ENCODE data around the gene PM20D1. TPM values are rescaled to one million over a fixed set of nuclear protein-coding genes. Genes with fewer than 3 reads are reported as not detected.

PM20D1 gene
- polyA plus RNA-seq, 1 of the 3 experiments (the other 2 are of a cell fraction) = not detected

DNA sequence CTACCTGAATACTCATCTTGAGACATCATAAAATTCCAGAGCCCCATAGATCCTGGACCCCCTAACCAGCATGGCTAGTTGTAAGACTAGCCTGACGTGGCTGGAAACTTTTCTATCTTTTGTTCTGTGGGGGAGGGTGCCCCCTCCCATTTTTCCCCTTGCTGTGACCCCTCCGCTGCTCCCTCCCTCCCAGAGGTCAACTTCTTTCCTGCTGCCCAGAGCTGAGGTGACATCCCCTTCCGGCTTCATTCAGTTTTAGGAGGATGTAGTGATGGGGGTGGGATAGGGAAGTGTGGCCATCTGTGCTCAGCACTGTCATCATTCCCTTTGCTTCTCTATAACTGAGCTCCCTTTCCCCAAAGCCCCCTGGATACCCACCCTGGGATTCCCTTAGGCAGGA, 32.6 kb downstream of the PM20D1 start:
- Histone ChIP-seq H3K36me3 (replicated peaks in 1 of 2; ENCODE audit: control insufficient read depth in 1 of 2, insufficient read depth in 2 of 2, low read length in 1 of 2) (no peaks in the 10 kb centered on the region), H3K4me1 (ENCODE audit: control insufficient read depth in 1 of 2, insufficient read depth in 2 of 2, low read depth in 1 of 2, low read length in 1 of 2) (peaks cover 0 to 10% of the 10 kb centered on the region in 2 experiments; a peak in 2 of 4 replicates), H3K4me2 (no peak overlapping the region), H3K79me2 (ENCODE audit: insufficient read depth) (peaks cover 5% of the 10 kb centered on the region; the same call in 1 of the 2 replicates), H3K27me3 (ENCODE audit: insufficient read depth) (no peaks in the 10 kb centered on the region), H2AFZ (ENCODE audit: low read depth) (no peak overlapping the region), H3K9ac (no peak overlapping the region), H3K9me3 (no peaks in the 10 kb centered on the region), H3F3A (replicated peaks; ENCODE audit: insufficient read depth) (no peaks in the 10 kb centered on the region), H4K20me1 (ENCODE audit: insufficient read depth) (no peaks in the 10 kb centered on the region), H3K27ac (ENCODE audit: low read depth in 2 of 2, low read length in 1 of 2) (no peak overlapping the region), H3K4me3 (ENCODE audit: low read depth in 2 of 2, low read length in 1 of 2) (no peak overlapping the region), H3K9me2 (no peaks in the 10 kb centered on the region)
- ChIA-PET POLR2A (no interaction called here), CTCF (interaction anchor here (0.8 to 2.1 kb wide), 4 partner anchors 9 to 160 kb away, joined by 3 to 5 read pairs (median 4); no protein-coding TSS in a partner anchor)
- TF ChIP-seq NRF1 (IDR thresholded peaks at IDR 0.05; ENCODE audit: low read depth, low read length) (no peak), GABPA (IDR thresholded peaks at IDR 0.05; ENCODE audit: low read depth) (no peak), EP300 (IDR thresholded peaks at IDR 0.05; ENCODE audit: borderline replicate concordance in 1 of 2, low read depth in 1 of 2, low read length in 1 of 2) (no peak), RXRA (IDR thresholded peaks at IDR 0.05; ENCODE audit: borderline replicate concordance, low read depth) (no peak), RAD21 (IDR thresholded peaks at IDR 0.05; ENCODE audit: low read length) (no peak), TAF1 (IDR thresholded peaks at IDR 0.05; ENCODE audit: borderline replicate concordance, low read depth, low read length) (no peak), MXI1 (IDR thresholded peaks at IDR 0.05; ENCODE audit: low read depth, low read length) (no peak), NFIC (IDR thresholded peaks at IDR 0.05; ENCODE audit: borderline replicate concordance) (no peak), ELF1 (IDR thresholded peaks at IDR 0.05) (no peak), SIN3A (IDR thresholded peaks at IDR 0.05; ENCODE audit: borderline replicate concordance, low read depth, low read length) (no peak), TCF12 (IDR thresholded peaks at IDR 0.05) (no peak), JUND (IDR thresholded peaks at IDR 0.05) (no peak), TEAD4 (IDR thresholded peaks at IDR 0.05; ENCODE audit: borderline replicate concordance, insufficient read depth) (no peak), RCOR1 (IDR thresholded peaks at IDR 0.05; ENCODE audit: low read length) (no peak), CHD2 (IDR thresholded peaks at IDR 0.05; ENCODE audit: low read length, partially characterized antibody) (no peak), EZH2phosphoT487 (IDR thresholded peaks at IDR 0.05; ENCODE audit: borderline replicate concordance, low read depth) (no peak)
- TF ChIP-seq, protein P1, sequence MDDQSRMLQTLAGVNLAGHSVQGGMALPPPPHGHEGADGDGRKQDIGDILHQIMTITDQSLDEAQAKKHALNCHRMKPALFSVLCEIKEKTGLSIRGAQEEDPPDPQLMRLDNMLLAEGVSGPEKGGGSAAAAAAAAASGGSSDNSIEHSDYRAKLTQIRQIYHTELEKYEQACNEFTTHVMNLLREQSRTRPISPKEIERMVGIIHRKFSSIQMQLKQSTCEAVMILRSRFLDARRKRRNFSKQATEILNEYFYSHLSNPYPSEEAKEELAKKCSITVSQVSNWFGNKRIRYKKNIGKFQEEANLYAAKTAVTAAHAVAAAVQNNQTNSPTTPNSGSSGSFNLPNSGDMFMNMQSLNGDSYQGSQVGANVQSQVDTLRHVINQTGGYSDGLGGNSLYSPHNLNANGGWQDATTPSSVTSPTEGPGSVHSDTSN (IDR thresholded peaks at IDR 0.05) = no peak
- TF ChIP-seq, protein P2, sequence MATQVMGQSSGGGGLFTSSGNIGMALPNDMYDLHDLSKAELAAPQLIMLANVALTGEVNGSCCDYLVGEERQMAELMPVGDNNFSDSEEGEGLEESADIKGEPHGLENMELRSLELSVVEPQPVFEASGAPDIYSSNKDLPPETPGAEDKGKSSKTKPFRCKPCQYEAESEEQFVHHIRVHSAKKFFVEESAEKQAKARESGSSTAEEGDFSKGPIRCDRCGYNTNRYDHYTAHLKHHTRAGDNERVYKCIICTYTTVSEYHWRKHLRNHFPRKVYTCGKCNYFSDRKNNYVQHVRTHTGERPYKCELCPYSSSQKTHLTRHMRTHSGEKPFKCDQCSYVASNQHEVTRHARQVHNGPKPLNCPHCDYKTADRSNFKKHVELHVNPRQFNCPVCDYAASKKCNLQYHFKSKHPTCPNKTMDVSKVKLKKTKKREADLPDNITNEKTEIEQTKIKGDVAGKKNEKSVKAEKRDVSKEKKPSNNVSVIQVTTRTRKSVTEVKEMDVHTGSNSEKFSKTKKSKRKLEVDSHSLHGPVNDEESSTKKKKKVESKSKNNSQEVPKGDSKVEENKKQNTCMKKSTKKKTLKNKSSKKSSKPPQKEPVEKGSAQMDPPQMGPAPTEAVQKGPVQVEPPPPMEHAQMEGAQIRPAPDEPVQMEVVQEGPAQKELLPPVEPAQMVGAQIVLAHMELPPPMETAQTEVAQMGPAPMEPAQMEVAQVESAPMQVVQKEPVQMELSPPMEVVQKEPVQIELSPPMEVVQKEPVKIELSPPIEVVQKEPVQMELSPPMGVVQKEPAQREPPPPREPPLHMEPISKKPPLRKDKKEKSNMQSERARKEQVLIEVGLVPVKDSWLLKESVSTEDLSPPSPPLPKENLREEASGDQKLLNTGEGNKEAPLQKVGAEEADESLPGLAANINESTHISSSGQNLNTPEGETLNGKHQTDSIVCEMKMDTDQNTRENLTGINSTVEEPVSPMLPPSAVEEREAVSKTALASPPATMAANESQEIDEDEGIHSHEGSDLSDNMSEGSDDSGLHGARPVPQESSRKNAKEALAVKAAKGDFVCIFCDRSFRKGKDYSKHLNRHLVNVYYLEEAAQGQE (IDR thresholded peaks at IDR 0.05; ENCODE audit: low read depth, low read length) = no peak
- TF ChIP-seq, protein P3, sequence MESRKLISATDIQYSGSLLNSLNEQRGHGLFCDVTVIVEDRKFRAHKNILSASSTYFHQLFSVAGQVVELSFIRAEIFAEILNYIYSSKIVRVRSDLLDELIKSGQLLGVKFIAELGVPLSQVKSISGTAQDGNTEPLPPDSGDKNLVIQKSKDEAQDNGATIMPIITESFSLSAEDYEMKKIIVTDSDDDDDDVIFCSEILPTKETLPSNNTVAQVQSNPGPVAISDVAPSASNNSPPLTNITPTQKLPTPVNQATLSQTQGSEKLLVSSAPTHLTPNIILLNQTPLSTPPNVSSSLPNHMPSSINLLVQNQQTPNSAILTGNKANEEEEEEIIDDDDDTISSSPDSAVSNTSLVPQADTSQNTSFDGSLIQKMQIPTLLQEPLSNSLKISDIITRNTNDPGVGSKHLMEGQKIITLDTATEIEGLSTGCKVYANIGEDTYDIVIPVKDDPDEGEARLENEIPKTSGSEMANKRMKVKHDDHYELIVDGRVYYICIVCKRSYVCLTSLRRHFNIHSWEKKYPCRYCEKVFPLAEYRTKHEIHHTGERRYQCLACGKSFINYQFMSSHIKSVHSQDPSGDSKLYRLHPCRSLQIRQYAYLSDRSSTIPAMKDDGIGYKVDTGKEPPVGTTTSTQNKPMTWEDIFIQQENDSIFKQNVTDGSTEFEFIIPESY (IDR thresholded peaks at IDR 0.05; ENCODE audit: borderline replicate concordance, low read depth) = no peak
- TF ChIP-seq, protein P4, sequence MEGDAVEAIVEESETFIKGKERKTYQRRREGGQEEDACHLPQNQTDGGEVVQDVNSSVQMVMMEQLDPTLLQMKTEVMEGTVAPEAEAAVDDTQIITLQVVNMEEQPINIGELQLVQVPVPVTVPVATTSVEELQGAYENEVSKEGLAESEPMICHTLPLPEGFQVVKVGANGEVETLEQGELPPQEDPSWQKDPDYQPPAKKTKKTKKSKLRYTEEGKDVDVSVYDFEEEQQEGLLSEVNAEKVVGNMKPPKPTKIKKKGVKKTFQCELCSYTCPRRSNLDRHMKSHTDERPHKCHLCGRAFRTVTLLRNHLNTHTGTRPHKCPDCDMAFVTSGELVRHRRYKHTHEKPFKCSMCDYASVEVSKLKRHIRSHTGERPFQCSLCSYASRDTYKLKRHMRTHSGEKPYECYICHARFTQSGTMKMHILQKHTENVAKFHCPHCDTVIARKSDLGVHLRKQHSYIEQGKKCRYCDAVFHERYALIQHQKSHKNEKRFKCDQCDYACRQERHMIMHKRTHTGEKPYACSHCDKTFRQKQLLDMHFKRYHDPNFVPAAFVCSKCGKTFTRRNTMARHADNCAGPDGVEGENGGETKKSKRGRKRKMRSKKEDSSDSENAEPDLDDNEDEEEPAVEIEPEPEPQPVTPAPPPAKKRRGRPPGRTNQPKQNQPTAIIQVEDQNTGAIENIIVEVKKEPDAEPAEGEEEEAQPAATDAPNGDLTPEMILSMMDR (IDR thresholded peaks at IDR 0.05) = no peak
- DNase-seq = no peak
- WGBS (ENCODE audit: low lambda C conversion rate) = 79% methylated on average over 3 of the region's 3 CpGs
